ENCODE data around the gene PRKCE.

The PRKCE gene

DNA sequence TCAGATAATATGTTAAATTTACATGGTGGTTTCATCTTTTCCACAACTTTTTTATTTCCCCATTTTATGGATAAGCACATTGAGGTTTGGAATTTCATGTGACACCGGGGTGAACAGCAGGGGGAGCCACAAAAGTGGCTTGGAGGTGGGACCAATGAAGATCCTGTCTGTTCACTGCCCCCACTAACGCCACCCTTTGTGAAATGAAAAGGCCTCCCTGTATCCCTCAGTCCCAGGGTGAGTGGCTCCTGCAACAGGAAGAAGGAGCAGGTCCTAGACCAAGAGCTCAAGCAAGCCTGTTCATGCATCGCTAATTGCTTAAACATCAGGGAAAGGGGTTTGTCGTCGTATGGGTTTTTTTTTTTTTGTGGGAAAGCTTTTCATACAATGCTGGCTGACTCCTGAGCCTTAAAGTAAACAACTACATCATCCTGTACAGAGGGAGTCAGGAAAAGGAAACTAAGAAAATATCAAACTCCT, 377.9 kb downstream of the PRKCE start:
- no peak for DNase-seq (ENCODE audit: low read depth in 1 of 2, low spot score in 1 of 2)

DNA sequence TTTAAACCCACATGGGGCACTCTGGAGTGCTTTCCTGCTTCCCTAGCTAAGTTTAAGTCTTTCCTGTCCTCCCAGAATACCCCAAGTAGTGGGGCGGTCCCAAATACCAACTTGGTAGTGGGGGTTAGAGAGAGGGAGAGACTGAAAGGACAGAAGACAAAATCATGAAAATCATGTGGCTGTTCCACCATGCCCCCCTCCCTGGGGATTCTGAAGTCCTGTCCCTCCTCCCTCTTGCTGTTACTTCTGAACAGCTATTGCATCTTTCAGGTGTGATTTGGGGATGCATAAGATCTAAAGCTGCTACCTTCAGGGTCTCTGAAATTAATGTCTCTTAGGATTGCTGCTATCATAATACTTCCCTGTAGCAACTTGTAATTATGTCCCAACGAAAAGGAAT, 378.9 kb downstream of the PRKCE start:
- no peak for DNase-seq (ENCODE audit: low read depth in 1 of 2, low spot score in 1 of 2)

DNA sequence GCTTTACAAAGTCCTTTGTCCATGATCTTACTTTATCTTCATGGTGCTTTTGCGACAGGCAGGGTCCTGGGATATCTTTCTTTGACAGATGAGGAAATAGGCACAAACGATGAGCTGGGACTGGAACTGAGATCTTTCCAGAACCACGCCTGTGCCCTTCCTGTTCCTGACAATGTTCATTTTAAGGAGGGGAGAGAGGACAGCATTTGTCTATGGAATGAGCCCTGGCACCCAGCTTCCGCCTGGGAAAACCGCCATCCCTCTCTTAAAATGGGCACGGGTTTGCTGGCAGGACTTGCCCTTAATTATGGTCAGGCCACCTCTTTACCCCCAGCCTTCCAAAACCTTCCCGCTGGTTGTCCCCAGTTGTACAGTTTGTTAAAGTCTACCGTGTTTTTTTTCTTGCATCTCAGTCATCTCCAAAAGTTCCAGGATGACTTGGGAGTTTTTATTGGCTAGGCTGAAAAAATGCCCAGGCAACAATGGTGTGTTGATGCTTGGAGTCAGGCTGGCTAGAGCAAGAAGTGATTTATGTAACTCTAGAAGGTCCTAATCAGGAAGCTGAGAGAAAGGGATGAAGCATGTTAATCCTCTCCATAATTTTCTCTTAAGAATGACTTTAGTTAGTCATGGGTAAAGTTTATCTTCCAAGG, 380.8 kb downstream of the PRKCE start:
- DNase-seq (ENCODE audit: low read depth in 1 of 2, low spot score in 1 of 2): no peak

DNA sequence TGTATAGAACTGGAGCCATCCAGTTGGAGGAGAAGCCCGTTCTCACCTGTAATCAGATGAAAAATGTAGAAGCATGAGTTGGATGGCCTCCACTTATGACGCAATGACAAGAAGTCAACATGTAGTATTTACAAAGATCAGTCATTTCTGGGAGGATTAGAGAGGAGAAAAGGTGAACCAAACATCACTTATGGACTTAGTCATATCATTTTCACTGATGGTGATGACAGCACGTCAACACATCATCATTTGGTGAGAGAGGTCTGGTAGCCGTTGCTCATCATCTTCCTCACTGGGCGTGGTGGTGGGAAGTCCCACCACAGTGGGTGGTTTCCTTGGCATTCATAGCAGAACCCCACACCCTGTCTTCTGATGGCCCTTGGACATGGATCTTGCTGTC, 381.5 kb downstream of the PRKCE start:
- no peak for DNase-seq (ENCODE audit: low read depth in 1 of 2, low spot score in 1 of 2)

DNA sequence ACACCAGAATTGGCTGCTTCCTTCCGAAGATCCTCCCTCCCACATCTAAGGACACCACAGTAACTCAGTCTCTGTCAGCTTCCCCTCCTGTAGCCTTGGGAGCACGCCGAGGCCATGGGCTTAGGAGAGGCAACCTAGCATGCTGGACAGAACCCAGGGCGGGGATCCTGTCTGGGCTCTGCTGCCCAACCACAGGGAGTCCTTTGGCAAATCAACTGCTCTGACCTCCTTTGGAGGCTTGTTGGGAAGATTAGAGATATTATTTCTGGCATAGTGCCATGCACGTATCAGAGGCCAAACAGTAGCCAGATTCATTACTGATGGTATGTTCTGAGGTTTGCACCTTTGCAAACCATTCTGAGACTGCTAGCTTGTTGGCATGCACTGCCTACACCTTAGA, 383.1 kb downstream of the PRKCE start:
- no peak for DNase-seq (ENCODE audit: low read depth in 1 of 2, low spot score in 1 of 2)

DNA sequence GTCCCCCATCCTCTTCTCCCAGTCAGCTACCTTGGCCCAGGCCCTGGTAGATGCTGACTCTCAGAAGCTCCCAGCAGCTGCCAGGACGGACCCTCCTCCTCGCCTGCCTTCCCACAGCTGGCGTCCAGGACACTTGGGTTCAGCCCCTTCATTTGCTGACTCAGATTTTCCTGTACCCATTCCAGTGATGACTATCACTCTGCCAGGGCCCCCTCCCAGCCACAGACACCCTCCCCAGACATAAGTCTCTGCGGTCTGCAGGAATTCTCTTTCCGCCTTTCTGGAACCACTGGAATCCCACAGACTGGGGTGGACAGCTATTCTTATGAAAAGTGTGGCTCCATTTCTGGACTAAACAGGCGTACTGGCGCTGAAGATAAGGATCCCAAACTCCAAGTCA, 385.5 kb downstream of the PRKCE start:
- DNase-seq (ENCODE audit: low read depth in 1 of 2, low spot score in 1 of 2): no peak

DNA sequence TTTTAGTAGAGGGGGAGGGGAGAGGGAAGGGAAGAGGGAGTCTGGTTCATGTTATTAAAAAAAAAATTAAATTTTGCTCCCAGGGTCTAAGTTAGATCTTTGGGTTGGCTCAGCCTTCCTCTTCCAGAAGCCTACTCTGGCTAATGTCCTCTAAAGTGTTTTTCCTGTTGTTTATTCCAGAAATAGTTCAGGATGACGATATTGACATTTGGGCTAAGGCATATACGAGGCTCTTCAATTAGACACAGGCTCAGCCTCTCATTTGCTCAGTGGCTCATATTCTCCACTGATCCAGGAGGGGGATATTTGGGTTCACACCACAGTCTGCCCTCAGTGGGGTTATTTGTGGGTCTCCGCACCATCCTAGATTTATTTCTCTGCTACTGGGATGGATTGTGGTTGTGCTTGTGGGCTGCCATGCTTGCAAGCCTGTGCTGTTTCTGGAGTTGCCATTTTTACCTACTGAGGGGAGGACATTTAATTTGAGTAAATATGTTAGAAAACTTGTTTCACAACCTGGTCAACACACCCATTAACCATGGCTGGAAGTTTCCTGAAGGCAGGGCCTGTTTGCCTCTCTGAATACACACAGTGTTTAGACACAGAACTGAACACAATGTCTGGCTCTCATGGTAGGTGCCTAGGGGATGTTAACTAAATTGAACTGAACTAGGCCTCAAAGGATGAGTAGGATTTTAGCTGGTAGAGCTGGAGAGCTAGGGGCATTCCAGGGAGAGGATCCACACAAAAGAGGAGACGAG, 388.2 kb downstream of the PRKCE start:
- DNase-seq (ENCODE audit: low read depth in 1 of 2, low spot score in 1 of 2): no peak

DNA sequence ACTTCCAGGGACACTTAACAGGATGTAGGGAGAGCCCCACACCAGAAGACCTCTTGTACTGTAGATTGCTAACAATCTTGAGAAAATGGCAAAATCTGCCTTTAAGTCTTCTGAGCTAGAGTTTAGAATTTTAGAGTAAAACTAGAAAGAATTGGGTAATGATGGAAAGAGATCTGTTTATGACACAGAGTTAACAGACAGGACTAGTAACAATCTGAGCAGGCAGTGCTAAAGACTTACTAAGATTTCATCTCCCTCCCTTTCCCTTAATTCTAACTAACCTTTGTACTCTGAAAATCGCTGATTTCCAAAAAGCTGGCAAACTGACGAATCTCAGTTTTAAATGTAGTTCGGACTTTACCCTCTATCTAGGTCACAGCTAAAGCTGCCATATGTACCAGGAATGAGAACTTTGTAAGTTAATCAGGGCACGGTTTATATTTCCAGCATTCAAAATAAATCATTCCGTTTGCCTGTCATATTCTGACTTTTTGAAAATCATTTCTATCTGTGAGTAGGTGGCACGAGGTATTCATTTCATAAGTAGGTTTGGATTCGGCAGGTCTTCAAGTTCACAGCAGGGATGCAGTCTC, 389.2 kb downstream of the PRKCE start:
- no peak for DNase-seq (ENCODE audit: low read depth in 1 of 2, low spot score in 1 of 2)

DNA sequence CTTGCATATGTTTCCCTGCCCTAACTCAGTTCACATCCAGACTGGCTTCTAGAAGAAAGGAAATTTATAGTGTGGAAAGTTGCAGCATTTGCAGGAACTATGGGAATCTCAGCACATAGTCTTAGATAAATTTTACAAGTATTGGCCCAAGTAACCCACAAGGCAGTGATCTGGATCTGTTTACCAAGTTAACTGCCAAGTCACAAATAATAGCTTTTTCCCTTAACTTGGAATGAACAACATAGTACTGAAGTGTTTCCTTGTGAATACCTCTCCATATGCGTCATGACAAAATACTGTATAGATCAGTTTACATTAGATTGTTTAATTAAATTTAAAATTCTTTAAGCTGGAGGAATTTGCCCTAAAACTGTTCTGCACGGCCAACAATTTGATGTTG, 390.0 kb downstream of the PRKCE start:
- no peak for DNase-seq (ENCODE audit: low read depth in 1 of 2, low spot score in 1 of 2)

DNA sequence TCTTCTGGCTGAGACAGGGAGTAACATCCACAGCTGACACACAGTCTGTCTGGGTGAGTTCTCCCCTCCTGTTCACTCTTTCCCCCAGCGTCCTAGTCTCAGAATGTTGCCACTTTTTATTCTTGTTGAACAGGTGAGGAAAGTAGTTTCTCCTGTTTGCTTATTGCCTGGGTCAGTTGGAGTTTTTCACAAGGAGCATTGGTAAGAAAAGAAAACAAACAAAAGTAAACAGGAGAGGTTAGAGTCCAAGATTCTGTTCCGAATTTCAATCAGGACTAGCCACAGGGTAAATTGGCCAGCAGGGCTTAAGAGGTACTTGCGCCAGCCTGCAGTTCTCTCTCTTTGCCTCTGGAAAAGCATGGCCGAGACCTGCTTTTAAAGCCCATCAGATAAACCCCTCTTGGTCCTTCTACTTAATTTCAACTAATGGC, 390.7 kb downstream of the PRKCE start:
- no peak for DNase-seq (ENCODE audit: low read depth in 1 of 2, low spot score in 1 of 2)

DNA sequence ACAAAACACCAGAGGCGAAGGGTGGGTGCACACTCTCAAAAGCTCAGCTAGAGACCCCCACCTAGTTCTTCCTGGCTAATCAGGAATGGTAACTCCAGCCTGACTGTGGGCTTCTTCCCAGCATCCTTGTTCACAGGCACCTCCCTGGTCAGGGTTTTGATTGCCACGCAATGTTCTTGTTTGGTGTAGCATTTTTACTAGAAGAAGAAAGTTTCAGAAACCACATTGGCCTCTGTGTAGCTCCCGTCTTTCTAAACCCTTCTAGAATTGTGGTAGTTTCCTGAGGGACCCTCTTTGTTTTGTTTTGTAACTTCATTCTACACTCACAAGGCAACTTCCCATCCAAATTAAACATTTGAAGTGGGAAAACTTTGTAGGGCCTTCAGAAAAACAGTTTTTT, 391.2 kb downstream of the PRKCE start:
- DNase-seq (ENCODE audit: low read depth in 1 of 2, low spot score in 1 of 2): no peak

DNA sequence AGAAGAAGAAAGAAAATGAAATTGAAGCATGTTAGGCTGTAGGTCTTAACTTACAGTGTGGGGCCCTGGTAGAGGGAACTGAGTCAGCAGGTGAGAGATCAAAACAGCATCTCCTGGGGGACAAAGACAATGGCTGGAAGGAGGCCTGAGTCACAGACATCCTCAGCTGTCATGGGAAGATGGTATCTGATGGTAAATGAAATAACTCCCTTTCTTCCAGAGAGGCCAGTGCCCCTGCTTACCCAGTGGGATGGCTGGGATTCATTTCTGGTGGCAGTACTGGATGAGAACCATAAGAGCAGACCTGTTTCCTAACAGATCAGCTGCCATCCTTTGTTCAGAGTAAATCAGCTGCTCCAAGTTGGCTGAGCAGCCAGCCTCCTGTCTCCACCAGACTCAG, 394.4 kb downstream of the PRKCE start:
- no peak for DNase-seq (ENCODE audit: low read depth in 1 of 2, low spot score in 1 of 2)

DNA sequence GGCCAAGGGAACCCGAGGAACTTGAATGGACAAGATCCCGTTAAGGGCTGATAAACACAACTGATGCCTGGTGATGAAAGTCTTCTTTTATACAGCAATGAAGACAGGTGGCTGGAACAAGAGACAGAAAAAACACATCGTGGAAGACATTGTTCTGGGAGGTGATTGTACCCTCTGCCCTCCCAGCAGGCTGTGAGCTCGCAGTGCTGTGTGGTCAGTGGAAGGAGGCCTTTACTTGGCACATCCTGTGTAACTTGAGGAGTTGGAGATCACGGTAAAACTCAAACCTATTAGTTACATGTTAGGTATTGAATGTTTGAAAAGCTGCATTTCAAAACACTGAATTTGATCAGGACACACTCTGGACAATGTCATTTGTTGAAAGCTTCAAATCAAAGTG, 395.8 kb downstream of the PRKCE start:
- DNase-seq (ENCODE audit: low read depth in 1 of 2, low spot score in 1 of 2): no peak

DNA sequence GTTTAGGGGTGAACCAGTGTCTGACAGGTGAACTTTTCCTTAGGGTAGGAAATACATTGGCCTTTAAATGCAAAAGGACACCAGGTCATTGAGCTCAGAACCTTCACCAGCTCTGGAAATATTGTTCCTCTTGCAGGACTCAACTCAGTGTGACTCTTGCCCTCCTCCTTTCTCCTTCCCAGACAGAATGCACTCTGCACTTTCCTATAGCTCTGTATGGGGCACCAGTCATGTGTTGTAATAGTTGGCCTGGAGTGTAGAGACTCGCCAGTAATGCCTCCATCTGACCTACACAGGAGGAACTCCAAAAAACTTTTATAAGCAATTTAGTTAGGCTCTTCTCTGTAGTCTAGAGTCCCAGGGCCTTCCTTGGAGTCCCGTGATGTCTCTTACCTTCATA, 397.2 kb downstream of the PRKCE start:
- DNase-seq (ENCODE audit: low read depth in 1 of 2, low spot score in 1 of 2): no peak

DNA sequence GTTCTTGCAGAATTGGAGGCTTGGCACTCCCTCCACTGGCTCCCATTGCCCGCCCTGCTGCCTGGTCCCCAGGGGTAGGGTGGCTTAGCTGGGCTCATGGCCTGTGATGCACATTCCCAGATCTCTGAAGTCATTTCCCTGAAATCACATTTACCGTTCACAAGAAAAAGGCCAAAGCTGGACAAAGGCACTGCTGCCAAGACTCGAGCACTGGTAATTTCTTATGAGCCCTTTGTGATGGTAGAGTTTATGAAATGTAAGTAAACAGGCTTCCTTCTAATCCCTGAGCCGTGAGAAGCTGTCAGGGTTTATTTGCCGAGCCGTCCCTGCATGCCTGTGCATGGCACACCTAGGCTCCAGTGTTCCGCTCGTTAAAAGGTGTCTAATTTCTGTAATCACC, 398.6 kb downstream of the PRKCE start:
- no peak for DNase-seq (ENCODE audit: low read depth in 1 of 2, low spot score in 1 of 2)

DNA sequence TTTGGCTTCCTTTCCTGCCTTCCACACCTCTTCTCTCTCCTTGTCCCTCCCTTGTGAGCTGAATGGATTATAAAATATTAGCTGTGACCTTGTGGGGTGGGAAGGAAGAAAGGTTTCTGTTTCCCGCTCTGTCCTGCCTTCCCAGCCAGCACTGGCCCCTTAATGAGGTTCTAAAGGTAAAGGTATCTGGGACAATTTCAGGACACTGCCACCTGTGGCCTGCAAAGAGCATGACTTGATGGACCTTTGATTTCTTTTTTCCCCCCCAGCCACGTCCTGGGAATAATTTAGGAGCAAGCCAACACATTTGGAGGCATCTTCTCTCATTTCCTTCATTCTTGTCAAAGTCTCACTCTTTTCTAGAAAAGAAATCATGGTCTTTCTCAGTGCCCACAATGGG, 399.0 kb downstream of the PRKCE start:
- DNase-seq (ENCODE audit: low read depth in 1 of 2, low spot score in 1 of 2): no peak

DNA sequence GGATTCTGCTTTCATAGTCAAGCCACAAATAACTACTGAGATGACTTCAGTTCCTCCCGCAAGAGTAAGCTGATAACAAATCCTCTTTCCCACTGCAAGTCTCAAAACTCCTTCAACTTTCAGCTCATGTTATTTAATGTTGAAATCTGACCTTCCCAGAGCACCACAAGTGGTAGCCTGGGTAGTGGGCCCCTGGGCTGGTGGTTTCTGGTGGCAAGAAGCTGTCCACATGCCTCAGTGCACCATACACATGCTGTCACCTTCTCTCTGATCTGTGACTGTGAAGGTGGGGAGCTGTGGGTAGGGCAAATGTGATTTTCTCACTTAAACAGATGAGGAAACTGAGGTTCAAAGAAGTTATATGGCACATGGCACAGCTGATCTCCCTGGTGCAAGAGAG, 399.6 kb downstream of the PRKCE start:
- no peak for DNase-seq (ENCODE audit: low read depth in 1 of 2, low spot score in 1 of 2)

DNA sequence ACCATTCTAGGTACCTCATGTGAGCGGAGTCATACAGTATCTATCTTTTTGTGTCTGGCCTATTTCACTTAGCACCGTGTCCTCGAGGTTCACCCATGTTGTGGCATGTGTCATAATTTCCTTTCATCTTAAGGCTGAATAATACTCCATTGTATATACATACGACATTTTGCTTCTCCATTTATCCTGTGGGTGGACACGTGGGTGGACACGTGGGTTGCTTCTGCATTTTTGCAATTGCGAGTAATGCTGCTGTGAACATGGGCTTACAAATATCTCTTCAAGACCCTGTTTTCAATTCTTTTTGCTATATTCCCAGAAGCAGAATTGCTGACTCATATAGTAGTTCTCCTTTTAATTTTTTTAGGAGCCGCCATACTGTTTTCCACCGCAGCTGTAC, 402.1 kb downstream of the PRKCE start:
- no peak for DNase-seq (ENCODE audit: low read depth in 1 of 2, low spot score in 1 of 2)

DNA sequence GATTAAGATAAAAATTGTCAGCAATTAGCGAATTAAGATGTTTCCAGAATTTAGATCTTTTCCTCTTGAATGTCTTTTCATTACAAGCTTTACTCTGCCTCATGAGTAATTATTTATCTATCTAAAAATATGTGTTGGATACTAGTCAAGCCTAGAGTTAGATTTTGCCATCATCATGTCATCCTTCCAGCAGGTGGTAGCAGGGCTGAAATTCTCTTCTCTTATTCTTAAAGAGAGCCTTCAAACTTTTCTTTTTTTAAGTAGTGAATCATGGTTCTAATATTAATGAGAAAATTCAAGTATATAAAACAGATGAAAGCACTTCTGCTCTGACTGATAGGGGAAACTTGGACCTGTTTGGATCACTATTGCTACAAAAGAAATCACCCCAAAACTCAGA, 405.1 kb downstream of the PRKCE start:
- no peak for DNase-seq (ENCODE audit: low read depth in 1 of 2, low spot score in 1 of 2)

DNA sequence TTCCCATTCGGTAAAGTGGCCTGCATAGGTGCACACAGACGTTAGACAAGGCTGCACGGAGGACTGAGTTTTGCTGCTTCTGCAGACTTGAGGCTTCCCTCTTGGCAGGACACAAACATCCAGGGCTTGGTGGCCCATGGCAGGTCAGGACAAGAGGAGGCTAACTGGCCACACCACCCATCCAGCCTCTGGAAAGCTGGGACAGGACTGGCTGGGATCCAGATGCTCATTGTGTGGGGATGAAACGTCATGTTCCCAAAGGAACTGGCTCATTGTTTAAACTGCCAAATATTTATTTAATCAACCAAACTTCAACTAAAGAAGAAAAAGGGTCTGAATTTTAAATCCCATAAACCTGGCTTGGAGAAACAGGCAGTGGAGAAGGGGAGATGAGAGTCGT, 406.7 kb downstream of the PRKCE start:
- DNase-seq (ENCODE audit: low read depth in 1 of 2, low spot score in 1 of 2): no peak

DNA sequence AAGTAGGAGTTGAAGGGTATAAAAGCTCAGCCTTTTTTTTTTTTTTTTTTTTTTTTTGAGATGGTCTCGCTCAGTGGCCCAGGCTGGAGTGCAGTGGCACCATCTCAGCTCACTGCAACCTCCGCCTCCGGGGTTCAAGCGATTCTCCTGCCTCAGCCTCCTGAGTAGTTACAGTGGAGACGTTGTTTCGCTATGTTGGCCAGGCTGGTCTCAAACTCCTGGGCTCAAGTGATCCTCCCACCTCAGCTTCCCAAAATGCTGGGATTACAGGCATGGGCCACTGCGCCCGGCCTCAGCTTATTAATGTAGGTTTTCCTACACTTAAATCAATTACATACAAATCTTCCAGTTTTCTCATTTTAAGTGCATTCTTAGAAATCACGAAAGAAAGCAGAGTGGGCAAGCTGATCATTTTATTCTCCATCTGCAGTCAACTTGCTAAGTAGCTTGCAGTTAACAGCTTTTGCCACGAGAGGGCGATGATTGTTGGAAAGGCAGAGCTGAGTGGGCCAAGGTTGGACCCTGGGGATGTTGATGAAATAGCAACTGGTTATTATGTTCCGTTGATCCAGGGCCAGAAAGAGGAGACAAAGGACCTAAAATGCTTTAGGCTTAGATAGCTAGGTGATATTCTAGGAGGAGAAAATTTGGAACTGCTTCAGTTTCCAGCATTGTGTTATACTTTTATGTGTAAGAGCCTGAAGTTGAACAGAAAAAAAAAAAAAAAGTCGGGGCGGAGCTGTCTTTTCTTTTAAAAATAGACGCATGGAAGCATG, 411.4 kb downstream of the PRKCE start:
- peak; percentile 27 to 39 for DNase-seq (ENCODE audit: low read depth in 1 of 2, low spot score in 1 of 2)

DNA sequence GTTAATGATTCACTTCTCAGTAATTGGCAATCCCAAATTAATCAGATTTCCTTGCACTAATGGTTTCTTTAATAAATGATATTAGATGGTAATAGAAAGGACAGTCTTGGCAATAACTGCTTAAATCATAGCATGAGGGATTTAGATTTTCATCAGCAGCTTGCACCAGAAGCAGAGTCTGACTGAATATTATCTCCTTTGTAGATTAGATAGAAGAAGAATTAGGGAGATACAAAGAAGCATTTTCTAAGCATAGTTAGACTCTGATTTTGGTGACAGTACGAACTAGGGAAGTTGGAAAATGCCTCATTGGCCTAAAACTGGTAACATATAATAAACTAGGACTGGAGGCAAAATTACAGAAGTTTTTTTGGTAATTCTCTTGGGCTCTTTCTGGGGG, 412.9 kb downstream of the PRKCE start:
- DNase-seq (ENCODE audit: low read depth in 1 of 2, low spot score in 1 of 2): no peak

Measured in activated T-helper 1 cell treated with anti-CD3 and anti-CD28 coated beads, Interleukin-2, amount 50 U/mL, for 16 hours (primary cell).